Immature natural killer cell (primary cell): ENCODE data around the gene S100B. TPM values are rescaled to one million over a fixed set of nuclear protein-coding genes. Genes with fewer than 3 reads are reported as not detected.
"Not testable (repeated sequence)": the region's sequence is repeated elsewhere in the genome, so short reads cannot be mapped to it uniquely, and the experiment has no call there.

Source experiments
- DNase-seq, 3 donors: peaks; one replicate each; pipeline ENCODE4 v3.0.0; 2022; ENCODE audit warnings: mixed read lengths in 1 of 3
- H3K27ac Mint-ChIP-seq, 6 donors: one replicate each; pipeline ENCODE4 v1.8.0; 2020; ENCODE audit warnings: mixed read lengths in 6 of 6, mild to moderate bottlenecking in 5 of 6, inconsistent platforms in 4 of 6, moderate library complexity in 3 of 6
- H3K27me3 Mint-ChIP-seq, 3 donors: one replicate each; pipeline ENCODE4 v1.8.0; 2020 to 2021; ENCODE audit warnings: low read depth in 3 of 3, mild to moderate bottlenecking in 3 of 3, mixed read lengths in 3 of 3, moderate library complexity in 3 of 3, inconsistent platforms in 1 of 3
- H3K36me3 Mint-ChIP-seq, 3 donors: one replicate each; pipeline ENCODE4 v1.8.0; 2020; ENCODE audit warnings: mixed read lengths in 3 of 3, inconsistent platforms in 2 of 3, mild to moderate bottlenecking in 2 of 3
- H3K4me1 Mint-ChIP-seq, 2 donors: one replicate each; pipeline ENCODE4 v1.8.0; 2020; ENCODE audit warnings: inconsistent platforms in 2 of 2, mild to moderate bottlenecking in 2 of 2, mixed read lengths in 2 of 2, moderate library complexity in 1 of 2
- H3K4me3 Mint-ChIP-seq, 5 donors: one replicate each; pipeline ENCODE4 v1.8.0; 2020; ENCODE audit warnings: mild to moderate bottlenecking in 5 of 5, mixed read lengths in 5 of 5, inconsistent platforms in 3 of 5, moderate library complexity in 3 of 5
- H3K9me3 Mint-ChIP-seq, 6 donors: one replicate each; pipeline ENCODE4 v1.8.0; 2020; ENCODE audit warnings: mild to moderate bottlenecking in 6 of 6, mixed read lengths in 6 of 6, inconsistent platforms in 4 of 6, moderate library complexity in 3 of 6
- polyA plus RNA-seq, 3 donors: library from polyadenylated mRNA; unstranded; fragments of 300-500 nt; fragmentation: Illumina TruSeq; gene quantifications; one replicate each; pipeline ENCODE4 v1.2.3, GENCODE V29; 2021

The S100B gene
- polyA plus RNA-seq, 3 donors from 2014 or later: 12.6 to 138 (median 67.6) TPM

DNA sequence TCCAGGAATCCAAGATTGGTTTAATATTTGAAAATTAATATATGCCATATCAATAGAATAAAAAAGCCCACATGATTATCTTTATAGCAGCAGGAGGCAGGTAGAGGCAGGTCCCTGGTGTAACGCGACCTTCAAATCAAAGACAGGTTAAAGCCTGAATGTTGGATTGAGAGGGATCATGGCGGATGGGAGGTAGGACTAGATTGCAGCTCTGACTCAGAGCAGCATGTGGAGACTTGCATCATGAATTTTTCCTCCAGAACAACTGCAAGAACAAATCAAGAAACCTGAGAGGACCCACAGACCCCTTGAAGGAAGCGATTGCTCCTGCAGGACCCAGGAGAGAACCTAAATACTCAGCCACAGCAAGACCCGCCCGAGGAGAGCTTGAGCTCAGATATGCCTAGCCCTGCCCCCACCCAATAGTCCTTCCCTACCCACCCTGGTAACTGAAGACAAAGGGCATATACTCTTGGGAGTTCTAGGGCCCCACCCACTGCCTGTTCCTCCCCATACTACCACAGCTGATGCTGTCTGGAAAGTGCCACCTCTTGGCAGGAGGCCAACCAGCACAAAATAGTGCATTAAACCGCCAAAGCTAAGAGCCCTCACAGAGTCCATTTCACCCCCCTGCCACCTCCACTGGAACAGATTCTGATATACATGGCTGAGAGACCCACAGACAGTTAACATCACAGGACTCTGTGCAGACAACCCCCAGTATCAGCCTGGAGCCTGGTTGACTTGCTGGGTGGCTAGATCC lies 19.5 kb downstream of the S100B start:
- peaks cover 41 to 69% (median 56%) of the 10 kb centered on the region in 3 donors for H3K36me3 Mint-ChIP-seq
- no peak overlapping the region for H3K4me3 Mint-ChIP-seq
- H3K27me3 Mint-ChIP-seq: peaks cover 0 to 4% (median 2%) of the 10 kb centered on the region in 3 donors
- peaks cover 9 to 59% (median 40%) of the 10 kb centered on the region in 6 donors for H3K9me3 Mint-ChIP-seq
- no peak for DNase-seq
- H3K4me1 Mint-ChIP-seq: peaks cover 28 to 74% of the 10 kb centered on the region in 2 donors
- peak overlapping the region in 3 of 6 donors; percentile 36 to 46 (median 40) for H3K27ac Mint-ChIP-seq

DNA sequence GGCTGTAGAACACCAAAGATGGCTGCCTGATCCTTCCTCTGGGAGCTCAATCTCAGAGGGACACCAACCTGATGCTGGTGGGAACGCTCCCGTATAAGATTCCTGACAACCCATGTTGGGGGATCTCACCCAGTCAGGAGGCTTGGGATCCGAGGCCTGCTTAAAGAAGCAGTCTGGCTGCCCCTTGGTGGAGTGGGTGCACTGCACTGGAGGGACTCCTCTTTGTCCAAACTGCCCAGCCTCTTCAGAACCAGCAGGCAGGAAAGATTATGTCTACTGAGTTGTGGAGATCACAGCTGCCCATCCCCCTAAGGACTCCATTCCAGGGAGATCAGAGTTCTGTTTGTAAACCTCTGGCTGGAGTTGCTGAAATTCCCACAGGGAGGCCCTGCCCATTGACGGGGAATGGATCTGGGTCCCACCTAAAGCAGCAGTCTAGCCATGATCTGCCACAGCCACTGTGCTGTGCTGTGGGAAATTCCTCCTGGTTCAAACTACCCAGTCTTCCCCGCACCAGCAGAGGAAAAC lies 23.0 kb downstream of the S100B start:
- Mint-ChIP-seq H3K27me3 (peaks cover 2 to 4% (median 3%) of the 10 kb centered on the region in 3 donors), H3K36me3 (peaks cover 38 to 74% (median 63%) of the 10 kb centered on the region in 3 donors), H3K27ac (peak overlapping the region in 4 of 6 donors; percentile 47 to 85 (median 73)), H3K9me3 (peaks cover 16 to 46% (median 33%) of the 10 kb centered on the region in 6 donors), H3K4me1 (peaks cover 21 to 87% of the 10 kb centered on the region in 2 donors), H3K4me3 (no peak overlapping the region)
- DNase-seq: no peak

DNA sequence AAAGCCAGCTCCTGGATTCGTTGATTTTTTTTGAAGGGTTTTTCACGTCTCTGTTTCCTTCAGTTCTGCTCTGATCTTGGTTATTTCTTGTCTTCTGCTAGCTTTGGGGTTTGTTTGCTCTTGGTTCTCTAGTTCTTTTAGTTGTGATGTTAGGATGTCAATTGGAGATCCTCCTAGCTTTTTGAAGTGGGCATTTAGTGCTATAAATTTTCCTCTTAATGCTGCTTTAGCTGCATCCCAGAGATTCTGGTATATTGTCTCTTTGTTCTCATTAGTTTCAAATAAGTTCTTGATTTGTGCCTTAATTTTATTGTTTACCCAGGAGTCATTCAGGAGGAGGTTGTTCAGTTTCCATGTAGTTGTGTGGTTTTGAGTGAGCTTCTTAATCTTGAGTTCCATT lies 25.5 kb downstream of the S100B start:
- H3K4me3 Mint-ChIP-seq: peak overlapping the region in 1 of 5 donors; percentile 1
- peaks cover 14 to 33% (median 25%) of the 10 kb centered on the region in 6 donors for H3K9me3 Mint-ChIP-seq
- H3K4me1 Mint-ChIP-seq: peaks cover 17 to 93% of the 10 kb centered on the region in 2 donors
- peak overlapping the region in 3 of 6 donors; percentile 51 to 80 (median 71) for H3K27ac Mint-ChIP-seq
- not testable (repeated sequence) for DNase-seq, H3K27me3 Mint-ChIP-seq
- peaks cover 34 to 66% (median 63%) of the 10 kb centered on the region in 3 donors for H3K36me3 Mint-ChIP-seq

DNA sequence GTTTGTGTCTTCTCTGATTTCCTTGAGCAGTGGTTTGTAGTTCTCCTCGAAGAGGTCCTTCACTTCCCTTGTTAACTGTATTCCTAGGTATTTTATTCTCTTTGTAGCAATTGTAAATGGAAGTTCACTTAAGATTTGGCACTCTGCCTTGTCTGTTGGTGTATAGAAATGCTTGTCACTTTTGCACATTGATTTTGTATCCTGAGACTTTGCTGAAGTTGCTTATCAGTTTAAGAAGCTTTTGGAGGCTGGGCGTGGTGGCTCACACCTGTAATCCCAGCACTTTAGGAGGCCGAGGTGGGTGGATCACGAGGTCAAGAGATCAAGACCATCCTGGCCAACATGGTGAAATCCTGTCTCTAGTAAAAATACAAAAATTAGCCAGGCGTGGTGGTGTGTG lies 27.1 kb downstream of the S100B start:
- H3K4me3 Mint-ChIP-seq, H3K27me3 Mint-ChIP-seq, DNase-seq: not testable (repeated sequence)
- H3K9me3 Mint-ChIP-seq: peaks cover 14 to 36% (median 23%) of the 10 kb centered on the region in 6 donors
- H3K27ac Mint-ChIP-seq: peak overlapping the region in 1 of 6 donors; percentile 74
- peaks cover 38 to 68% (median 66%) of the 10 kb centered on the region in 3 donors for H3K36me3 Mint-ChIP-seq
- peaks cover 19 to 96% of the 10 kb centered on the region in 2 donors for H3K4me1 Mint-ChIP-seq

DNA sequence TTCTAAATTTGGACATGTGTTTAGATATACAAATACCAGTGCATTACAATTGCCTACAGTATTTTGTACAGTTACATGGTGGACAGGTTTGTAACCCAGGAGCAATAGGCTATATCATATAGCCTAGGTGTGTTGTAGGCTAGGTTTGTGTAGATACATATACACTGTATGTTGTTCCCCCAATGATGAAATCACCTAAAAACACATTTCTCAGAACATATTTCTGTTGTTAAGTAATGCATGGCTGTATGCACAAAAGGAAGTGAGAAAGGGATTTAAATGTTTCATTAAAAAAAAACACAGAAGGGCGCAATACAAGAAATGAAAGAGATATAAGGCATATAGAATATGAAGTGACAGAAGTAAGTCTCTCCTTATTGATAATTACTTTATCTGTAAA lies 32.0 kb downstream of the S100B start:
- H3K36me3 Mint-ChIP-seq: peaks cover 41 to 68% (median 65%) of the 10 kb centered on the region in 3 donors

DNA sequence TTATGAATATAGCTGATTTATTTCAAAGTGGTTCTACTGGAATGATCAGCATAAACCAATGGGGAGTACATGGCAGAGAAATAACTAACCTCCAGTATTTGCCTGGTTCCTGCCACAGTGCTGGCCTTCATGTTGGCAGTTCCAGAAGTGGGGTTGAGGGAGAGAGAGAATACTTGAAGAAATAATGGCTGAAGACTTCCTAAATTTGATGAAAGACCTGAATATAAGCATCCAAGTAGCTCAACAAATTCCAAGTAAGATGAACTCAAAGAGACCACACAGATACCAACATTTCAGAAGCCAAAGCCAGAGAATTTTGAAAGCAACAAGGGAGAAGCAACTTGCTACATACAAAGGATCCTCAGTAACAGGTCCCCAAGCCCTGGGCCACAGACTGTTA lies 34.3 kb downstream of the S100B start:
- Mint-ChIP-seq H3K9me3 (peaks cover 0 to 12% (median under 1%) of the 10 kb centered on the region in 6 donors), H3K36me3 (peaks cover 50 to 82% (median 69%) of the 10 kb centered on the region in 3 donors), H3K27ac (peak overlapping the region in 5 of 6 donors; percentile 22 to 81 (median 43)), H3K27me3 (peaks cover 2 to 19% (median 3%) of the 10 kb centered on the region in 3 donors), H3K4me1 (peaks cover 7 to 84% of the 10 kb centered on the region in 2 donors), H3K4me3 (no peak overlapping the region)
- no peak for DNase-seq

More for the DNA sequence above, 32.0 kb downstream of the S100B start:
- Mint-ChIP-seq H3K9me3 (peaks cover 0 to 12% (median 2%) of the 10 kb centered on the region in 6 donors), H3K27ac (peak overlapping the region in 5 of 6 donors; percentile 5 to 81 (median 24)), H3K4me1 (peaks cover 5 to 89% of the 10 kb centered on the region in 2 donors), H3K27me3 (peaks cover 0 to 13% (median 7%) of the 10 kb centered on the region in 3 donors), H3K4me3 (peak overlapping the region in 1 of 5 donors; percentile 4)
- no peak for DNase-seq

DNA sequence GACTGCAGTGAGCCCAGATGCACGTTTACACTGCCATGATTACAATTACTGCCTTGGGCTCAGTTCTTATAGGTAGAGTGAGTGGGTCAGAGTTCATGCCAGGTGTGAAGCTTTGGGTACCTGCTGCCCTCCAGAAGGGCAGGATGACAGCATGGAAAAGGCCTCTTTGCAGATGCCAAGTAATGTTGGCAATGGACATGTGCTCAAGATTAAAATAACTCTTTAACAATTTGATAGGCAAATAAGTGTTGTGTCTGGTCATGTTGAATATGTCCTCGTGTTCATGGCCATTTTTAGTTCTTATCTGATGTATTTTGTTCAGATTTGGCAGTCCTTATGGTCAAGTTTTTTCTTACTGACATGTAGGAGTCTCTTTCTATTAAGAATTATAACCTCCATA lies 34.8 kb downstream of the S100B start:
- Mint-ChIP-seq H3K4me1 (peaks cover 7 to 79% of the 10 kb centered on the region in 2 donors), H3K36me3 (peaks cover 55 to 83% (median 73%) of the 10 kb centered on the region in 3 donors), H3K27ac (peak overlapping the region in 5 of 6 donors; percentile 22 to 81 (median 43))

DNA sequence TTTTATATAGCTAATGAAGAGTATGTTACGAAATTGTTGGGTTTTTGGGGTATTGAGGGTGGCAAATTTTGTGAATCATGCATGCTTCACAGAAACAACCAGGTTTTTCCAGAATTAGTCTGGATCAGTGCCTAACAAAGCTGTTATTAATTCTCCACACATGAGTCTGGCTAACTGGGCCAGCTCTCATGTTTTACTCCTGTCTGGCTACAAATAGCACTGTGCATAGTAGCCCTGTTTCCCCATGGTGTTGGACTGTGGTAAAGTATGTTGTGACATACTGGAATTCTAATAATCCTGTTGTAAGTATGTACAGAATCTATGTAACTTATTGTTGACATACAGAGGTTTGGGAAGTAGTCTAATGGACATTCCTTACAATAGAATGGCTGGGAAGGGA lies 35.8 kb downstream of the S100B start:
- DNase-seq: no peak
- H3K4me3 Mint-ChIP-seq: no peak overlapping the region
- H3K4me1 Mint-ChIP-seq: peaks cover 5 to 69% of the 10 kb centered on the region in 2 donors
- peak overlapping the region in 5 of 6 donors; percentile 35 to 84 (median 75) for H3K27ac Mint-ChIP-seq
- peaks cover 2 to 21% (median 3%) of the 10 kb centered on the region in 3 donors for H3K27me3 Mint-ChIP-seq
- peaks cover 63 to 86% (median 68%) of the 10 kb centered on the region in 3 donors for H3K36me3 Mint-ChIP-seq
- peaks cover 0 to 12% (median under 1%) of the 10 kb centered on the region in 6 donors for H3K9me3 Mint-ChIP-seq

More for the DNA sequence above, 34.8 kb downstream of the S100B start:
- DNase-seq: no peak
- no peak overlapping the region for H3K4me3 Mint-ChIP-seq
- H3K9me3 Mint-ChIP-seq: peaks cover 0 to 12% (median under 1%) of the 10 kb centered on the region in 6 donors
- peaks cover 2 to 19% (median 3%) of the 10 kb centered on the region in 3 donors for H3K27me3 Mint-ChIP-seq

DNA sequence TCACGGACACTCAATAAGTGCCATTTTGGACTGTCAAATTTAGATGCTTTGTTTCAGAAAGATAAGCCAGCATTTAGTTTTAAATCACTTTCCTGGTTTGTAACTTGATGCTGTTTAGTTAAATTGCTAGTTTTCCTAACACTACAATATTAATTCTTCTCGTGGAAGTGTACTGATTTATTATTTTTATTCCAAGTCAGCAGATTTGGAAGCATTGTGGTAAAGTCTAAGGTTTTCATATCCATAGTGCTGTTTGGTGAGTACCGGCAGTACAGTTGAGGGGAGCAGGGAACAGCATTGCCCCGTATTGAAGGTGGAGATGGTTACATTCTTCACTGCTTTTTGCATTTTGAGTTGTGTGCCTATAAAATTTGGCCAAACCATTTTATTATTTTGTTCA lies 36.3 kb downstream of the S100B start:
- Mint-ChIP-seq H3K27ac (peak overlapping the region; percentile 28 to 84 (median 75)), H3K36me3 (peaks cover 59 to 84% (median 63%) of the 10 kb centered on the region in 3 donors)

DNA sequence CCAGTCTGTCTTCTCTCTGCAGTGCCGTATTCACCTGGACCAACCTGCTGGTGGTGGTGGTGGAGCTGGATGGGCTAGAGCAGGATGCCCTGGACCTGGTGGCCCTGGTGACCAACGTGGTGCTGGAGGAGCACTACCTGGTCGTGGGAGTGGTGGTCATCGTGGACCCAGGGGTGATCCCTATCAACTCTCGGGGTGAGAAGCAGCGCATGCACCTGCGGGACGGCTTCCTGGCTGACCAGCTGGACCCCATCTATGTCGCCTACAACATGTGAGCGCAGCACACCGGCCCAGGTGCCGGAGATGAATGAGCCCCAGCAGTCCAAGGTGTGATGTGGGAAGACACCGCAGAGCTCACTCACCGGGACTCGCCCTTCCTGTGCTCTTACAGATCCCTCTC lies 37.5 kb downstream of the S100B start:
- Mint-ChIP-seq H3K27me3 (peaks cover 0 to 27% (median 4%) of the 10 kb centered on the region in 3 donors), H3K36me3 (peaks cover 58 to 86% (median 58%) of the 10 kb centered on the region in 3 donors), H3K4me1 (peaks cover 5 to 63% of the 10 kb centered on the region in 2 donors), H3K4me3 (peak overlapping the region in 2 of 5 donors; percentile 30 to 41), H3K9me3 (peaks cover 0 to 1% (median 0%) of the 10 kb centered on the region in 6 donors), H3K27ac (peak overlapping the region; percentile 28 to 86 (median 78))
- DNase-seq: no peak

More for the DNA sequence above, 36.3 kb downstream of the S100B start:
- peaks cover 0 to 7% (median under 1%) of the 10 kb centered on the region in 6 donors for H3K9me3 Mint-ChIP-seq
- H3K4me1 Mint-ChIP-seq: peaks cover 5 to 64% of the 10 kb centered on the region in 2 donors
- peak overlapping the region in 1 of 5 donors; percentile 27 for H3K4me3 Mint-ChIP-seq
- H3K27me3 Mint-ChIP-seq: peaks cover 2 to 23% (median 3%) of the 10 kb centered on the region in 3 donors
- no peak for DNase-seq

DNA sequence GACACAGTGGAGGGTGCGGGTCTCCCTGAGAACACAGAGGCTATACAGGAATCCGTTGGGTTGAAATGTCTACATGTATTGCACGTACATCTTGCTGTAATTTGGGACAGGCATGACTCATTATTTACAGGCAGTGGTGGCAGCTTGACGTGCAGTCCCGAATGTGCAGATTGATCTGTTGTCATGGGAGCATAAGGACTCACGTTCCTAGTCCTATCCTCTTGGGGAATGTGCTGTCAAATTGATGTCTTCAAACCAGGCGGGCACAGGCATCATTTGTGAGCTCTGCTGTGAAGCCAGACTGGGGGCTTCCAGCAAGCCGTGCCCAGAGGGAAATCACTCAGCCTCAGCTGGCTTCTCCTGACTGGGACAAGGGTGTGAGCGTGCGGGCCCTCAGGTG lies 40.5 kb downstream of the S100B start:
- H3K4me1 Mint-ChIP-seq: peaks cover 29 to 70% of the 10 kb centered on the region in 2 donors
- peaks cover 58 to 91% (median 63%) of the 10 kb centered on the region in 3 donors for H3K36me3 Mint-ChIP-seq
- no peaks in the 10 kb centered on the region for H3K9me3 Mint-ChIP-seq
- H3K27ac Mint-ChIP-seq: peak overlapping the region in 5 of 6 donors; percentile 22 to 99 (median 72)
- H3K27me3 Mint-ChIP-seq: peaks cover under 1 to 24% (median 4%) of the 10 kb centered on the region in 3 donors
- no peak overlapping the region for H3K4me3 Mint-ChIP-seq
- DNase-seq: no peak

DNA sequence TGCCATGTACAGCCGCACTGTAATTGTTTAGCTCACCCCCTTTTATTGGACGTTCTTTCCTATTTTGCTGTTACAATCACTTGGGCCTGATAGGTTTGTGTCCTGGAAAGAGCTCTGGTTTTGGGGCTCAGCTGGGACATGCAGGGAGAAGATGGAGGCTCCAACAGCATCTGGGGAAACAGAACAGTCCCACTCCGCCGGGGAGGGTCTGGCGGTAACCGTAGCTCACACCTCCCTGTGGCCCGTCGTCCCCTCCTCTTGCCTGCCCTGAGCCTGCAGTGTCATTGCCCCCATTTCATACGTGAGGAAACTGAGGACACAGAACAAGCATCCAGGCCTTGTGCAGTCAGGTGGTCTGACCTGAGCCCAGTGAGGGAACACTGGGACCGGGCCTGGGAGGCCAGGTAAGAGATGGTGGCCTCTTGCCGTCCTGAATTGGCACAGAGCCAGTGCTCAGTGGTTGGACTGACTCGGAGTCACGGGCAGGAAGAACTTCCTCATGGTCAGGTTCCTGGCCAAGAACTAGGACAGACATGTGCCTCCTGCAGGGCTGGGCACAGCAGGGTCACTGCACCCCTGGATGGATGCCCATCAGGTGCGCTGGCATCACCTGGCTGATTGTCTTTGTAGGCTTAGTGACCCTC lies 41.8 kb downstream of the S100B start:
- Mint-ChIP-seq H3K9me3 (no peaks in the 10 kb centered on the region), H3K36me3 (peaks cover 58 to 86% (median 62%) of the 10 kb centered on the region in 3 donors), H3K4me1 (peaks cover 38 to 70% of the 10 kb centered on the region in 2 donors), H3K4me3 (no peak overlapping the region), H3K27me3 (peaks cover 5 to 28% (median 7%) of the 10 kb centered on the region in 3 donors), H3K27ac (peak overlapping the region in 5 of 6 donors; percentile 9 to 100 (median 93))
- DNase-seq: no peak

DNA sequence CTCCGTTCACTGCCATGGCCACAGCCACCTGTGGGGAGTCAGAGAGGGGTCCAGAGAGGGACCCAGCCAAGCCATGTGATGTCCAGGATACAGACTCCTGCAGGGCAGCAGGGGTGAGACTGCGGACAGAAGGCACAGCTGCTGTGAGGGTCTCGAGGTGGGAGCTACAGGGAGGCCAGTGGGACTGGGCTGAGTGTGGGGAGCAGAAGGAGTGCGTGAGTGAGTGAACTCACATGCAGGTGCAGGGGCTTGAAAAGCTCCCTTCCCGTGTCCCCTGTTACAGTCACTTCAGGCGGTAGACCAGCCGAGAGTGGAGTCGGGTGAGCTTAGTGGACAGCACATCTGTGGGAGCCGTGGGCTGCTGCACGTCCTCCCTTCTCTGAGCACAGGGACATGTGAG lies 42.4 kb downstream of the S100B start:
- peaks cover 5 to 28% (median 7%) of the 10 kb centered on the region in 3 donors for H3K27me3 Mint-ChIP-seq
- no peak overlapping the region for H3K4me3 Mint-ChIP-seq
- H3K9me3 Mint-ChIP-seq: no peaks in the 10 kb centered on the region
- H3K27ac Mint-ChIP-seq: peak overlapping the region in 4 of 6 donors; percentile 87 to 100 (median 96)
- DNase-seq: no peak
- H3K4me1 Mint-ChIP-seq: peaks cover 36 to 63% of the 10 kb centered on the region in 2 donors
- peaks cover 52 to 82% (median 55%) of the 10 kb centered on the region in 3 donors for H3K36me3 Mint-ChIP-seq
